SK-N-MC (cell line): ENCODE results near the gene RASAL1.
A peak's percentile ranks its signal among the peaks of the same experiment; 100 is the strongest.

Source experiments
- DNase-seq: peaks from one replicate; pipeline ENCODE4 v3.0.0-alpha.2; 2011; ENCODE audit warnings: low read depth, low spot score
- H3K27ac ChIP-seq: fragments of 200-600 bp; sonication (generic); 2 replicates; pipeline ENCODE4 v1.5.1; 2016; ENCODE audit warnings: mixed run types
- H3K36me3 ChIP-seq: fragments of 200-600 bp; sonication (generic); 2 replicates; pipeline ENCODE4 v1.6.1; 2017; ENCODE audit warnings: antibody characterized with exemption, low read length, mixed read lengths; ENCODE audit not compliant: insufficient read depth
- H3K4me3 ChIP-seq: fragments of 200-600 bp; sonication (generic); 2 replicates; pipeline ENCODE4 v1.5.1; 2016
- H3K9ac ChIP-seq: fragments of 200-600 bp; sonication (generic); 2 replicates; pipeline ENCODE4 v1.8.0; 2017; ENCODE audit warnings: mixed run types, mixed read lengths; ENCODE audit not compliant: insufficient read length
- H3K9me3 ChIP-seq: fragments of 200-600 bp; sonication (generic); 2 replicates; pipeline ENCODE4 v1.6.1; 2017; ENCODE audit warnings: low read depth, mild to moderate bottlenecking, antibody characterized with exemption, low read length, moderate library complexity, mixed read lengths
- EZH2 ChIP-seq: fragments of 200-600 bp; sonication (generic); IDR thresholded peaks from one replicate; pipeline ENCODE4 v1.6.1; 2017; ENCODE audit warnings: antibody characterized with exemption
- FOXP2 ChIP-seq: optimal IDR thresholded peaks from 2 replicates; pipeline ENCODE3; 2011; ENCODE audit warnings: mild to moderate bottlenecking, moderate library complexity; ENCODE audit not compliant: insufficient read depth; ENCODE audit errors: extremely low read length, control extremely low read depth
- POLR2AphosphoS5 ChIP-seq: IDR thresholded peaks from 2 replicates; pipeline ENCODE4 v1.6.1; 2012; ENCODE audit warnings: mild to moderate bottlenecking, low read depth, low read length, borderline replicate concordance

RASAL1 gene

GRCh38 chr12:113135178-113136127 is at the start of gene RASAL1:
TSS of gene RASAL1 (minus strand) at chr12:113135761. CDS start at chr12:113135462, 299 bp downstream.
- Histone ChIP-seq H3K27ac (no peak within 1 kb of the TSS), H3K9me3 (no peaks in the 10 kb centered on the region), H3K9ac (peak within 1 kb of the TSS; percentile 42), H3K36me3 (no peaks in the 10 kb centered on the region), H3K4me3 (peak within 1 kb of the TSS; percentile 80)
- TF ChIP-seq POLR2AphosphoS5 = no peak
- TF ChIP-seq EZH2 = no peak
- TF ChIP-seq FOXP2 = no peak
- DNase-seq = no peak

GRCh38 chr12:113184900-113185179 is 49.3 kb upstream of the RASAL1 start:
- Histone ChIP-seq H3K36me3 (peaks cover 37% of the 10 kb centered on the region), H3K9ac (peak overlapping the region; percentile 99), H3K27ac (peak overlapping the region; percentile 92), H3K4me3 (peak overlapping the region; percentile 99), H3K9me3 (no peaks in the 10 kb centered on the region)
- peak; percentile 74 for DNase-seq
- TF ChIP-seq EZH2 (no peak), FOXP2 (no peak), POLR2AphosphoS5 (peak; percentile 76)

GRCh38 chr12:113184098-113184899 is 48.7 kb upstream of the RASAL1 start:
- no peak for DNase-seq
- no peak for TF ChIP-seq POLR2AphosphoS5
- no peak for TF ChIP-seq FOXP2
- TF ChIP-seq EZH2 = no peak
- H3K9ac ChIP-seq = peak overlapping the region; percentile 99
- peaks cover 43% of the 10 kb centered on the region for H3K36me3 ChIP-seq
- H3K27ac ChIP-seq = peak overlapping the region; percentile 92
- H3K4me3 ChIP-seq = peak overlapping the region; percentile 99
- H3K9me3 ChIP-seq = no peaks in the 10 kb centered on the region

- H3K36me3 ChIP-seq = peaks cover 49% of the 10 kb centered on the region
- H3K9ac ChIP-seq = no peak overlapping the region
- H3K4me3 ChIP-seq = no peak overlapping the region
Measured at GRCh38 chr12:113183030-113183589, 47.5 kb upstream of the RASAL1 start.

GRCh38 chr12:113181975-113182374 is 46.4 kb upstream of the RASAL1 start:
- TF ChIP-seq FOXP2 (no peak), POLR2AphosphoS5 (no peak), EZH2 (no peak)
- no peak overlapping the region for H3K27ac ChIP-seq
- peak overlapping the region; percentile 20 for H3K9ac ChIP-seq
- H3K9me3 ChIP-seq = no peaks in the 10 kb centered on the region
- H3K36me3 ChIP-seq = peaks cover 55% of the 10 kb centered on the region
- no peak overlapping the region for H3K4me3 ChIP-seq
- DNase-seq = no peak

More at GRCh38 chr12:113183030-113183589, 47.5 kb upstream of the RASAL1 start:
- Histone ChIP-seq H3K27ac (no peak overlapping the region), H3K9me3 (no peaks in the 10 kb centered on the region)
- DNase-seq = no peak
- TF ChIP-seq FOXP2 = no peak
- TF ChIP-seq POLR2AphosphoS5 = no peak
- no peak for TF ChIP-seq EZH2

- DNase-seq = no peak
- Histone ChIP-seq H3K27ac (no peak overlapping the region), H3K4me3 (no peak overlapping the region), H3K36me3 (peaks cover 57% of the 10 kb centered on the region), H3K9ac (no peak overlapping the region), H3K9me3 (no peaks in the 10 kb centered on the region)
- no peak for TF ChIP-seq POLR2AphosphoS5
- no peak for TF ChIP-seq FOXP2
- TF ChIP-seq EZH2 = no peak
Measured at GRCh38 chr12:113180333-113180732, 44.8 kb upstream of the RASAL1 start.

GRCh38 chr12:113179023-113179422 is 43.5 kb upstream of the RASAL1 start:
- no peak for DNase-seq
- TF ChIP-seq EZH2 = no peak
- TF ChIP-seq POLR2AphosphoS5 = no peak
- no peak for TF ChIP-seq FOXP2
- H3K36me3 ChIP-seq = peaks cover 70% of the 10 kb centered on the region
- no peaks in the 10 kb centered on the region for H3K9me3 ChIP-seq
- H3K27ac ChIP-seq = no peak overlapping the region
- no peak overlapping the region for H3K9ac ChIP-seq
- H3K4me3 ChIP-seq = no peak overlapping the region
